ENCODE data around the gene NTF4.

NTF4 gene

DNA sequence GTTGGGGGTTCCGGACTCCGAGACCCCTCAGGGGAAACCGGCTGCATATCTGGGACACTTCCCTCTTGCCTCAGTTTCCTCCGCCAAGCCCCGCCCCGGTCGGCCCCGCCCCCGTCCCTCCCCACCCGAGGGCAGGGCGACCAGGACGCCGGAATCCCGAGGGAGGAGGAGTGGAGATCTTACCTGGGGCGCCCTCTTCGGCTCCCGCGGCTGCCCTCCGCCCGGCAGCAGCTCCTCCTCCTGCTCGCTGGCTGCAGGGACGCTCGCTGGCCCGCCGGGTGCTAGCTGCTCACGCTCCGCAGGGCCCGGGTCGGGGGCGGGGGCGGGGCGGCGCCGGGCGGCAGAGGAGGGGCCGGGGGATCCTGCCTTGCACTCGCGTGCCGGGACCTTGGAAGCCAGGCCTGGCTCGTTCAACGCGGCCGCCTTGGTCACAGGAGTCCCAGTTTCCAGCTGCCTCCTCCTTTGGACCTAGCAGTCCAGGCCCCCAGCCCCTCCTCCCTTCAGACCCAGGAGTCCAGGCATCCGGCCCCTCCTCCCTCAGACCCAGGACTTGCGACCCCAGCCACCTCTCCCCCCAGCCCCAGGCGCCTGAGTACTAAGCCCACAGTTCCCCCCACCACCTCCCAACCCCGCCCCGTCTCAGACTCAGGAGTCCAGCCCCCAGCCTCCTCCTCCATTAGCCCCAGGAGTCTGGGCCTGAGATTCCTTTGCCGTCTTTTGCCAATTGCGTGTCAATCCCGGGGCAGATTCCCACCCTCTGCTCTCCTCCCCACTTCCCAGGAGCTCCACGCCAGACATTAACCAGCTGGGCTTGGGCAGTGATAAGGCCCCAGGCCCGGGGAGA, at the start of gene NTF4:
Gene NTF4, minus strand, starts transcription at position 51 of the 844 bp plus-strand sequence. CDS start 2,821 bp downstream, outside the sequence.
- no peak for DNase-seq (ENCODE audit: low read depth, low spot score)
- no peaks in the 10 kb centered on the region for H3K36me3 ChIP-seq (ENCODE audit: insufficient read depth, insufficient read length, low read length)
- H3K9ac ChIP-seq (ENCODE audit: insufficient read length, low read depth), result peak within 1 kb of the TSS; percentile 70
- TF ChIP-seq ZNF274 (IDR thresholded peaks at IDR 0.05; ENCODE audit: low read depth, low read length) (no peak), SUZ12 (IDR thresholded peaks at IDR 0.05; ENCODE audit: extremely low read depth, insufficient read depth, insufficient read length) (no peak), YY1 (IDR thresholded peaks at IDR 0.05; ENCODE audit: insufficient read depth, insufficient read length) (no peak)
- H3K9me3 ChIP-seq (ENCODE audit: insufficient read depth, low read length), result no peaks in the 10 kb centered on the region; the same call in 1 of the 2 replicates
- H3K27me3 ChIP-seq (ENCODE audit: insufficient read depth, insufficient read length), result peaks cover 14% of the 10 kb centered on the region
- H3K4me1 ChIP-seq (ENCODE audit: insufficient read depth, insufficient read length), result peaks cover 19% of the 10 kb centered on the region
- H3K4me3 ChIP-seq (ENCODE audit: insufficient read length, low read depth), result peak within 1 kb of the TSS; percentile 18

DNA sequence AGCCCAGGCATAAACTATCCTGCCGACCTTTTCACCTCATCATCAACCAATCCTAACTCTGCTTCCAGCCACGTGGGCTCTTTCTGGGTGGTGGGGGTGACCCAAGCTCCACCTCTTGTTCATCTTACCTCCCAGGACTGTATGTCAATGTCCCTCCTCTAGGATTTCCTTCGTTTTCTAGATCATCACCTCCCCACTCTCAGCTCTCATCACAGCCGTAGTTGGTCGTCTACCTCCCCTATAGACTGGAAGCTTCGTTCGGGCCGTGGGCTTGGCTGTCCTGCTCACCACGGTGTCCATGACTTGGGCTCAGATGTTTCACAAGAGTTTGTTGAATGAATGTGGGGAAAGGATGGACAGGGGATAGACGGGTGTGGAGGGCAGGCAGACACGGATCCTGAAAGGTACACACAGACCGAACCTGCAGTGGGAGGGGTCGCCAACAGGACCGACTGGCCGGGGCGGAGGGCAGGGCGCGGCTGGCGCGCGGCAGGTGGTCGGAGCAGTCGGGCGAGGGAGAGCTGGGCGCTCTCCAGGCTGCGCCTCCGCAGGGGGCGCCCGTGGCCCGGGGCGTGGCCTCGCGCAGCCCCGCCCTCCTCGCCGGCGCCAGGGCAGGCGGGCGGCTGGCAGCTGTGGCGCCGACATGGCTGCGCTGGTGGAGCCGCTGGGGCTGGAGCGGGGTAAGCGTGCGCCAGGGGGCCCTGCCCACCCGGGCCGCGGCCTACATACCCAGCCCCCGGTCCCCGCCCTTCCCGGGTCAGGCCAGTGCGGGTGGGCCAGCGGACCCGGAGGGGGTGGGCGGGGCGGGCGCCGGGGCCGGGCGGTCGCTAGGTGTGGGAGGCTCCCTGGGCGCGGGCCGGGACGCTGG, 49.4 kb upstream of the NTF4 start, which contains the start of gene LIN7B:
Gene LIN7B, plus strand, starts transcription at position 609 of the 868 bp plus-strand sequence. Its CDS starts 35 bp downstream, at position 644.
- Histone ChIP-seq H3K27me3 (ENCODE audit: insufficient read depth, insufficient read length) (no peaks in the 10 kb centered on the region), H3K36me3 (ENCODE audit: insufficient read depth, insufficient read length, low read length) (peaks cover 12% of the 10 kb centered on the region), H3K9ac (ENCODE audit: insufficient read length, low read depth) (peak within 1 kb of the TSS; percentile 85), H3K4me3 (ENCODE audit: insufficient read length, low read depth) (peak within 1 kb of the TSS; percentile 70), H3K4me1 (ENCODE audit: insufficient read depth, insufficient read length) (peaks cover 6% of the 10 kb centered on the region), H3K9me3 (ENCODE audit: insufficient read depth, low read length) (no peaks in the 10 kb centered on the region)
- no peak for DNase-seq (ENCODE audit: low read depth, low spot score)
- TF ChIP-seq YY1 (IDR thresholded peaks at IDR 0.05; ENCODE audit: insufficient read depth, insufficient read length), result no peak

GRCh38 chr19:49111218-49111998, 46.8 kb upstream of the NTF4 start:
- Histone ChIP-seq H3K27me3 (ENCODE audit: insufficient read depth, insufficient read length) (no peaks in the 10 kb centered on the region), H3K9me3 (ENCODE audit: insufficient read depth, low read length) (no peaks in the 10 kb centered on the region), H3K4me3 (ENCODE audit: insufficient read length, low read depth) (no peak overlapping the region), H3K9ac (ENCODE audit: insufficient read length, low read depth) (no peak overlapping the region), H3K36me3 (ENCODE audit: insufficient read depth, insufficient read length, low read length) (peaks cover 38% of the 10 kb centered on the region), H3K4me1 (ENCODE audit: insufficient read depth, insufficient read length) (peaks cover 11% of the 10 kb centered on the region)
- TF ChIP-seq ZNF274 (IDR thresholded peaks at IDR 0.05; ENCODE audit: low read depth, low read length) (no peak), YY1 (IDR thresholded peaks at IDR 0.05; ENCODE audit: insufficient read depth, insufficient read length) (no peak), SUZ12 (IDR thresholded peaks at IDR 0.05; ENCODE audit: extremely low read depth, insufficient read depth, insufficient read length) (no peak)
- no peak for DNase-seq (ENCODE audit: low read depth, low spot score)

DNA sequence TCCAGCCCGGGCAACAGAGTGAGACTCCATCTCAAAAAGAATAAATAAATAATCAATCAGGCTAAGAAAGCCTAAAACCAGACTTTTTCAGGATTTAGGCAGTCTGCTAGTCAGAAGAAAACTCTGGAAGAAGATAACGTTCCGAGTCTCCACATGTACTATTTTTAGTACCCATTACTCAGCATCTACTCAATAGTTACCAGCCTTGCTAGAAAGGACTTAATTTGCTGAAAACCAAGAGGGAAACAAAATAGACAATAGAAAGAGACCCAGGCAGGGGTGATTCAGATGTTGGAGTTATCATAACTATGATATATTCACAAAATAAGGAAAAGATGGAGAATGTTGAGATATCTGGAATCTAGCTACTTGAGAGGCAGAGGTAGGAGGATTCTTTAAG, 45.9 kb upstream of the NTF4 start:
- Histone ChIP-seq H3K9ac (ENCODE audit: insufficient read length, low read depth) (no peak overlapping the region), H3K36me3 (ENCODE audit: insufficient read depth, insufficient read length, low read length) (peaks cover 44% of the 10 kb centered on the region), H3K27me3 (ENCODE audit: insufficient read depth, insufficient read length) (no peaks in the 10 kb centered on the region), H3K4me1 (ENCODE audit: insufficient read depth, insufficient read length) (peaks cover 11% of the 10 kb centered on the region), H3K4me3 (ENCODE audit: insufficient read length, low read depth) (no peak overlapping the region), H3K9me3 (ENCODE audit: insufficient read depth, low read length) (no peaks in the 10 kb centered on the region)
- TF ChIP-seq YY1 (IDR thresholded peaks at IDR 0.05; ENCODE audit: insufficient read depth, insufficient read length), result no peak
- no peak for DNase-seq (ENCODE audit: low read depth, low spot score)

DNA sequence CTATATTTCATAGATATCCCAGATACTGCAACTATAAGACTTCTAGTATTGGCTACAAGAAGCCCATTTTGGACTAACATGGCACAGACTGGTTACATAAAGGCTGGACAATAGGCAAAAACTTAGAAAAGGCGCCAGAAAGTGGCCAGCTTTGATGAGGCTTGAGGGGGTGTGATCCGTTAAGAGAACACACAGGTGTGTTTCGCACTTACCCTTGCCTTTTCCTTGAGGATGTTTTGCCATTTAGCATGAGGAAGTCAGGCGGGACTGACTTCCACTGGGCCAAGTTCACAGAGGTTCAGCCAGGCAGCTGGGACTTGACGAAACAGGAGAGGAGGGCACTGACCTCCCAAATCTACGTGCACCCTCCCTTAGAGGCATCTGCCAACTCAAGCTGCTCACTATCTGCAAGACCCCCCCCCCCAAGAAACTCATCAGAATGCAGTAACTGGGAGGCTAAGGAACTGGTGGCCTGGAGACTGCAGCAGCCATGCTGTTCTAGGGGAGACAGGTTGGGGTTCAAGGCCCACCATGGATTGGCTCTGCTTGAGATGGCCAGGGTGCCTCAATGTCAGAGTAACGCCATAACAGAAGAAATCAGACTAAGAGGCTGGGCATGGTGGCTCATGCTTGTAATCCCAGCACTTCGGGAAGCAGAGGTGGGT, 45.1 kb upstream of the NTF4 start:
- Histone ChIP-seq H3K4me1 (ENCODE audit: insufficient read depth, insufficient read length) (peaks cover 11% of the 10 kb centered on the region), H3K9me3 (ENCODE audit: insufficient read depth, low read length) (no peaks in the 10 kb centered on the region), H3K4me3 (ENCODE audit: insufficient read length, low read depth) (no peak overlapping the region), H3K36me3 (ENCODE audit: insufficient read depth, insufficient read length, low read length) (peaks cover 51% of the 10 kb centered on the region), H3K9ac (ENCODE audit: insufficient read length, low read depth) (no peak overlapping the region), H3K27me3 (ENCODE audit: insufficient read depth, insufficient read length) (no peaks in the 10 kb centered on the region)
- DNase-seq (ENCODE audit: low read depth, low spot score), result no peak
- no peak for TF ChIP-seq ZNF274 (IDR thresholded peaks at IDR 0.05; ENCODE audit: low read depth, low read length)

DNA sequence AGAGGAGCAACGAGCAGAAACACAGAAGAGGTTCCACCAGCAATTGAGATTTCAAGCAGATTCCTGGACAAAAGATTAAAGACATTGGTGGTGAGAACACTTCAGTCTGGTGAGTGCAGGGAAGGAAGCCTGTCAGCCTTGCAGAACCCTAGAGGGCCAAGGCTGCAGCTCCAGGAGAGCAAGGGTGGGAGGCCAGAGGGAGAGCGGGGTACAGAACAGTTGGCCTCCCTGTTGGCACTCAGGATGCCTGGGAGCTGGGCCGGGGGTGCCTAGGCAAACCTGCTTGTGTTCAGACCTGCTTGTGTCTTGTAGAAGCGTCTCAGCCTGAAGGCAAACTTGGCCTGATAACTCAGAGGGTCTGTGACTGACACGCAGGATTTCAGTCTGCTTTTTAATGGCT, 44.4 kb upstream of the NTF4 start:
- no peak for DNase-seq (ENCODE audit: low read depth, low spot score)
- Histone ChIP-seq H3K9ac (ENCODE audit: insufficient read length, low read depth) (no peak overlapping the region), H3K4me3 (ENCODE audit: insufficient read length, low read depth) (no peak overlapping the region), H3K36me3 (ENCODE audit: insufficient read depth, insufficient read length, low read length) (peaks cover 57% of the 10 kb centered on the region), H3K4me1 (ENCODE audit: insufficient read depth, insufficient read length) (peaks cover 11% of the 10 kb centered on the region), H3K27me3 (ENCODE audit: insufficient read depth, insufficient read length) (no peaks in the 10 kb centered on the region), H3K9me3 (ENCODE audit: insufficient read depth, low read length) (no peaks in the 10 kb centered on the region)
- TF ChIP-seq YY1 (IDR thresholded peaks at IDR 0.05; ENCODE audit: insufficient read depth, insufficient read length) (no peak), ZNF274 (IDR thresholded peaks at IDR 0.05; ENCODE audit: low read depth, low read length) (no peak), SUZ12 (IDR thresholded peaks at IDR 0.05; ENCODE audit: extremely low read depth, insufficient read depth, insufficient read length) (no peak)
